Stomach (tissue), 4 donors: ENCODE data around the gene EDEM1.

ENCODE experiments used
- CTCF ChIP-seq, 7 experiments: fragments of 450-650 bp in 4 of 7; fragments of 200-600 bp in 3 of 7; sonication (generic) in 3 of 7; IDR thresholded peaks; one replicate each; pipeline ENCODE4 v1.5.1; 2016 to 2019; ENCODE audit warnings: antibody characterized with exemption in 7 of 7, control low read depth in 2 of 7, mild to moderate bottlenecking in 1 of 7
- EP300 ChIP-seq: sonication (generic); formaldehyde crosslinking; IDR thresholded peaks from one replicate; pipeline ENCODE4 v1.6.1; 2017; ENCODE audit warnings: antibody characterized with exemption
- POLR2A ChIP-seq, 4 donors: fragments of 450-650 bp; IDR thresholded peaks; one replicate each; pipeline ENCODE4 v1.6.1; 2016; ENCODE audit warnings: antibody characterized with exemption in 4 of 4, control low read depth in 2 of 4, mild to moderate bottlenecking in 1 of 4, moderate library complexity in 1 of 4
- POLR2AphosphoS5 ChIP-seq, 3 donors: sonication (generic); formaldehyde crosslinking; IDR thresholded peaks; one replicate each; pipeline ENCODE4 v1.6.1; 2016; ENCODE audit warnings: antibody characterized with exemption in 3 of 3

- TF ChIP-seq POLR2AphosphoS5 (IDR thresholded peaks at IDR 0.05) (no peak), CTCF (IDR thresholded peaks at IDR 0.05) (no peak), EP300 (no peak), POLR2A (IDR thresholded peaks at IDR 0.05) (no peak)
Measured at GRCh38 chr3:5267252-5267651, 79.7 kb downstream of the EDEM1 start.
